Activated T-cell treated with anti-CD3 and anti-CD28 coated beads for 1 hour (primary cell): ENCODE measurements around the gene RAB8B.
"Not testable (repeated sequence)": the region's sequence is repeated elsewhere in the genome, so short reads cannot be mapped to it uniquely, and the experiment has no call there.

Experiments used
- DNase-seq: peaks from one replicate; pipeline ENCODE4 v3.0.0-alpha.2; 2020; ENCODE audit warnings: low read depth

RAB8B gene

GRCh38 chr15:63186065-63186464, 3.3 kb upstream of the RAB8B start:
- no peak for DNase-seq

DNA sequence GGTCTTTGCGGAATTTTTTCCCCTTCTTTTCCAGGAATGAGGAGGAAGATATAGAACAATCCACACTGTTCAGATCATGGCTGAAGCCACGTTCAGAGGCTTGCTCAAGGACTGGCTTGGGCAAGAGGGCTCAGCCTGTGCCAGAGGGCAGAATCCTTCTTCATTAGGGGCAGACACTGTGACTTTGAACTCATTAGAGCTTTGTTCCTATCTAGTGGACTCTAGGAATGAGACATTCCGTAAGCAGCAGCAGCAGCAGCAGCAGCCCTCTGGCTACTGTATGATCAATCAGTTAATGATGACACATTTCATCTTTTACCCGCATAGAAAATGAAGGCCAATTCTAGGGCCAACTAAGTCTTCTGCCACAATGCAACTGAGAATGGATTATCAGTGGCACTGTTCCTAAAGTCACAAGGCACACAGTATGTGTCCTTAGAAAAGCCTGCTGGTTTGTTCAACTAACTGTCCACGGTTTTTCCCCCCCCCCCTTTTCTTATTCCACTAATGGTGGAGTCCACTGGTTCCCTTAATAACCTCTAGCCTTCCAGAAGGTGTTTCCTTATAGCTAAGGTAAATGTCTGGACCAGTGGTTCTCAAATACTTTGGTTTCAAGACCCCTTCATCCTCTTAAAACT, 1.7 kb upstream of the RAB8B start:
- DNase-seq, result no peak

GRCh38 chr15:63188247-63188925, 1.0 kb upstream of the RAB8B start:
- DNase-seq, result no peak

- no peak for DNase-seq
Measured at GRCh38 chr15:63189941-63190768, 749 bp downstream of the RAB8B start.

DNA sequence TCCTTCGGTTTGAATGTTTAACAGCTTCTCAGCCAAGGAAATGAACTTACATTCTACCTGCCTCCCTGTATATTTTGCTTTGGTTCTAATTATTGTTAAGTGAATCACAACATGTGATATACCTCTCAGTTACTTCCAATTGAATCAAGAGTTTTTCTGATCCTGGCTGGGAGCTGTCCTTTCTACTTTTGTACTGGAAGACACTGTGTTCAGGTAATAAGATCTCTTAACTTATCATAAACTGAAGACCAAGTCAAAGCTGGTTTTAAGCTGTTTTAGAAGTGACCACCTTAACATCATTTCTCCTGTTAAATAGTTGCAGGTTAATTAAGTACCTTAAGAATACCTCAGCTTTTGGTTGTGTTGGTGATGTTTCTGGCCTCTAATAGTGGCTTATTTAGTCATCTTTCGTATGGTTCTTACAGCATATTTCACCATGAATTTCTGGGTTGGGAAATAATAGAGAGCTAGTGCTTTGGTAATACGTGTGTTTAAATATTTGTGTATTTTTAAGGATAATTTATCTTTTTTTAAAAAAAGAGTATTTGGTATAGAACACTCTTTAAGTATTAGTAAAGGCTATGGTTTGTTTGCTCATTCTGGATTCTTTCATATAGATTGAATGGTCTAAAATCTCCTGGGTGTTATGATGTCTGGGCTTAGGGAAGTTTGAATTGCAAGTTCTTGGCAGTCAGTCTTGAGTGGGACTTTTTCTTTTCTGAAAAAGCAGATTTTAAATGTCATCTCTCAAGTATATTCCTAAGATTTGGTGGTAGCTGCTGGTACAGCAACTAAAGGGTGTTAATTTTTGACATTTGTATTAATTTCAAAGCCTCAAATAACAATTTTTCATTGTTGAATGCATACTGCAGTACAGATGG, 1.6 kb downstream of the RAB8B start:
- DNase-seq, result no peak

DNA sequence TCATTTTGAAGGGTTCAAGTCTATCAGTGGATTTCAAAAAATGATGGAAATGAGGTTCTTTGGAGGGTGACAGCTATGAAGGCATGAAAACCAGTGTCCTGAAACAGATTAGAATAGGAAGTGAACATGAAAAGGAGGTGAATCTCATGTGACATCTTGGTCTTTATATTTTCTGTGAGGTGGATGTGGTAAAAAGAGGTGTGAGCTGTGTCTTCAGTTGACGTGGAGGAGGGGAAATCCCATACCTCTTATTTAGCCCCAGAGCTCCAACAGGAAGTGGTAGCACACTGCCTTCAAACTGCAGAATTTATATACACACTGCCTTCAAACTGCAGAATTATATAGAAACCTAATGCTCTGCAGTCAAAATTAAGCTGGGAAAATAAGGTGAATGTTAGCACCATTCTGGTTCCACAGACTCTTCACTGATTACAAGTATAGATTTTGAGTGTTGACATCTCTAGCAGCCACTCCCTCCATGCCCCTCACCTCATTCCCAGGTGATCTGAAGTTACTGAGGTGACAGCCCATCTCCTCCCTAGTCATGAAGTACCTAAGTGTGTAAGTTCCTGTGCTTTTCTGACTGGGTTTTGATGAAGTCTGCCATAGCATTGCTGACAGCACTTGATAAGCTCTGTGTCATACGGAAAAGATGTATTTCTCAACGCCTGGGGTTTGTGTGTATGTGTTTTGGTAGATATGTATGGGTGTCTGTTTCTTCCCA, 2.7 kb downstream of the RAB8B start:
- DNase-seq, result no peak

DNA sequence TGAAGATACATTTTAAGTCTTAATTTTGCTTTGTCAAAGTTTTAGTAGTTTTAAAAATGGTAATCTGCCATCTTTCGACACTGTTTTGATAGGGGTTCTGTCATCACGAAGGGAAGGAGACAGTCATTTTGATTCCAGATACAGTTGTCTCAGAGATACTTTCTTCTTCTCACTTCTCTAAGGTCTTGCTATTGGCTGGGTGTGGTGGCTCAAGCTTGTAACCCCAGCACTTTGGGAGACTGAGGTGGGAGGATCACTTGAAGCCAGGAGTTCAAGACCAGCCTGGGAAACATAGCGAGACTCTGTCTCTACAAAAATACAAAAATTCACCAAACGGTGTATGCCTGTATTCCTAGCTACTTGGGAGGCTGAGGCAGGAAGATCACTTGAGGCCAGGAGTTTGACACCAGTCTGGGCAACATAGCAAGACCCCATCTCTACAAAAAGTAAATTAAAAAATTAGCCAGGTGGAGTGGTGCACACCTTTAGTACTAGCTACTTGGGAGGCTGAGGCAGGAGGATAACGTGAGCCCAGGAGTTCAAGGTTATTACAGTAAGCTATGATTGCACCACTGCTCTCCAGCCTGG, 3.3 kb downstream of the RAB8B start:
- no peak for DNase-seq

DNA sequence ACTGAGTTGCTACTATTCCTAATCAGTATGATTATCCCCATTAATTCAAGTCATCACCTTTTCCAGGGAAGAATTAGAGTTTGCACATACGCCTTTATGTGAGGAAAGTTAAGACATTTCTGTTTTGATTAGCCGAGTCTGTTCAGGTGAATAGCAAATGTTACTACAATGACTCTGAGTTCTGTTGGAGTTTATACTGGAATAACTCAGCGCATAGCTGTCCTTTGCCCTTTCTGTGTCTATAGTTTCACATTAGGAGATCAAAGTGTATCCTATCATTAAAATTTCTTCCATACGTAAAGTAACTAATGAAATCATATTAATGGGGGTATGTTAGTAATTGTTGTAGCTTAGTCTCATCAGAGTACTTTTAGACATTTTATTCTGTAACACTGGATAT, 4.9 kb downstream of the RAB8B start:
- DNase-seq, result no peak

DNA sequence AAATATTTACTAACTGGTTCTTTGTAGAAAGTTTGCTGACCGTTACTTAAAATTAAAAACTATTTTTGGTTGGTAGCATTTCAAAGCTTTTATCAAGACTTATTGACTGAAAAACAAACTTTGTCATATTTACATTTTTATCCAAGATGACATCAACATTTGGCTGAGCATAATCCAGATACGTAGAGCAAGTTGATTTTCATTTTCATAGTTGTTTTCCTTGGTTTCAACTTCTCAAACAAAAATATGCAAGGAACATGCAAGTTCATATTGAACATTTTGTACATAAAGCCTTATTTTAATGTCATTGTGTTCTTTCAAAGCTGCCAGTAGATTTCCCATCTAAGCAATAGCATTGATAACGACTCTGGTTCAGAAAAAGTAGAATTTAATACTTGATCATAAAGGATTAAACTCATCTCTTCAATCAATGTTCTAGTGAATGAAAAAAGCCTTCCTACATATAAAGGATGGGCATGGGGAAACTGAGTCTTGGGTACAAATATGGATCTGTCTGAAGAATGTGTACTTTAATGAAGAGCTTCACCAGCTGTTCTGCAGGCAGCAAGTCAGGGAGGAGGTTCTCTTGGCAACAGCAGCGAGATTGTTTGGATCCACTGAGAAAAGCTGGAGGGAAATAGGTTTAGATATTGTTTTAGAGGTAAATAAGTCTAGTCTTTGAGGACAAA, 5.6 kb downstream of the RAB8B start:
- DNase-seq, result no peak

GRCh38 chr15:63195569-63196015, 6.2 kb downstream of the RAB8B start:
- no peak for DNase-seq

GRCh38 chr15:63196842-63197241, 7.4 kb downstream of the RAB8B start:
- DNase-seq, result no peak

- DNase-seq, result no peak
Measured at GRCh38 chr15:63197626-63198025, 8.2 kb downstream of the RAB8B start.

DNA sequence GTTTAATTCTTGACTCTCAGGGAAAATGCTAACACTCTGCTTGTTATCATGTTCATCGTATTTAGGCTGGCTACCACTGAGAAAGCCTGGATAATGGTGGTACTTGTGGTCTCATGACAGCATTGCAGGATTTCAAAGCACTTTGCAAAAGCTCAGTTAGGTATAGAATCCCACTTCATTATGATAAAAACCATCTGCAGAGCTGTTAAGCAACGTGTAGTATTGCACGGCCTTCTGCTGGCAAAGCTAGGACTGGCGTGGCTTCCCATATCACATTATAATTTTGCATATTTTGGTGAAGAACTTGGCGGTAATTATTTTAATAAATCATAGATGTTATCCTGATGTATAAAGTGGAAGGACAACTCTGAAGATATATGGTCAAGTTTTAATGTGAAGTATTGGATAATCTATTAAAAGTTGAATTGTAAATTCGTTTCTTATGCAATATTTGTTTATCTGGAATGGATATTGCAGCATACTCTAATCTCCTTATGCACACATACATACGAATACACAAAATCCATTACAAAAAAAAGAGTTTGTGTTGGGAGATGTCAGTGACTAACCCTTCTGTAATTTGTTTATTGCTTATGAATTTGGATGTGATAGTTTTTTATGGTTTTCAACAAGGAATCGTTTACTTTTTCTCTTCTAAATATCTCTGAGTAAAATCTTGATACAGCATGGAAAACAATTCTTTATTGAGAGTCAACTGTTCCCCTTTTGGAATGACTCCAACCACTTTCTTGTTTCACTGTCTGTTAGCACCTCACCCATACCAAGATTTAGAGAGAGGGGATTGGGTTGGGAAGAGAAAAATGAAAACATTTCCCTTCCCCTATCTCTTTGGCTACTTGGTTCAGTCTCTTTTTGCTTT, 9.2 kb downstream of the RAB8B start:
- no peak for DNase-seq

DNA sequence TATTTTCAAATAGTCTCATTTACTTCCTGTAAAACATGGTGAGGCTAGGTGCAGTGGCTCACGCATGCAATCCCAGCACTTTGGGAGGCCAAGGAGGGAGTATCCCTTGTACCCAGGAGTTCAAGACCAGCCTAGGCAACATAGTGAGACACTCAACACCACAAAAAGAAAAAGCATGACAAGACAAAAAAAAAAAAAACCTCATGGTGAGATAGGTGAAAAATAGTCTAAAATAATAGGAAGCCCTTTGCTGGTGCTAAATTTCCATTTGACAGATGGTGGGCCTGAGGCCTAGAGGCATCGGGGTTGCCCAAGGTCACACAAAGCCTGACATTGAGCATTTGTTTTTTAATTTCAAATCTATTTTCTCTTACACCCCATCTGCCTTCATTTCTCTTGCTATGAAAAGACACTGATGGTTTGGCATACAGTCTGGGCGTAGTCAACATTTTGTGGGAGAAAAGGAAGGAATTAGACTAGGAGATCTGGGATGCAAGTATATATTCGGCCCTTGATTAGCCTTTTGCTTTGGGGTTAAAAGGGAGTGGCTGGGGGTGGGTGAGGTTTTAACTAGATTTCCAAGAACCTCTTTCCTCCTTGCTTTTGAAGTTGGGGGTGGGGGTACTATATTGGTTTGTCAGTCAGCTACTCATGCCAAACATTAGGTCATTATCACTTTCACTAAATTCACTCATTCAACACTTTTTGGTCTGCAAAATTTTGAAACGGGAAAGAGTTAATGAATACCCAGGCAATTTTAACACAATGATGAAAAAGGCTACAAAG, 11.3 kb downstream of the RAB8B start:
- no peak for DNase-seq

GRCh38 chr15:63202861-63203260, 13.5 kb downstream of the RAB8B start:
- DNase-seq, result no peak

DNA sequence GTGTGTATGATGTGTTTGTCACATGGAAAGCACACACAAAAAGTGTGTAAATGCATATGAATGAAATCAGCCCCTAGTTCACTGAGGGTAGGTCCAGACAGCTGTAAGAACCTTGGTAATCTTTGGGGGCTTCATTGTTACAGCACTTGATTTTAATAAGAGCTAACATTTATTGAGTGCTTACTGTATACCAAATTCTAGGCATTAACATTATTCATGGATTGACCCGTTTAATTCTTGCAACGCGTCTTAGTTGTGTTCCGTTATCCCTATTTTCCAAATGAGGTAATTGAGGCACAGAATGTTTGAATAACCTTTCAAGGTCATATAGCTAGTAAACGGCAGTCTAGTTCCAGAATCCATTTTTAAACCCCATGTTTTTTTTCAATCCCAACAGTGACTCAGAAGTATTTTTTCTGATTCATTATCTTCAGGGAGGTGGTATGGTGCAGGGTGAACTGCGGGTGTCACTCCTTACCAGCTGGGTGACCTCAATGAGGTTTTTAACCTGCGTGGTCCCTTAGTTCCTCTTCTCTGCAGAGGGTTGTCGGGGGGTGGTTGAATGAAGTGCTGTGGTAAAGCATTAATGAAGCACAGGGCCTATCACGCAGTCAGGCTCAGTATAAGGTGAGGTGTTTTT, 14.2 kb downstream of the RAB8B start:
- no peak for DNase-seq

GRCh38 chr15:63206079-63206478, 16.7 kb downstream of the RAB8B start:
- no peak for DNase-seq

GRCh38 chr15:63208824-63209223, 19.4 kb downstream of the RAB8B start:
- not testable (repeated sequence) for DNase-seq
